K562 (cell line): ENCODE data around the gene AFDN. TPM values are rescaled to one million over a fixed set of nuclear protein-coding genes. Genes with fewer than 3 reads are reported as not detected.

Source experiments
- ATAC-seq: fragments of 200-7000 bp; cut with Tn5 transposase; 3 replicates; pipeline ENCODE4 v1.9.1; 2020; ENCODE audit warnings: moderate library complexity
- BruUV-seq: library from RNA; stranded (reverse); fragments of 400-500 nt; replicated peaks from 2 replicates; lab custom pipeline; 2021; lab: Mats Ljungman, UMichigan
- CTCF ChIA-PET: fragments of 300-600 bp; formaldehyde crosslinking; extraction: SDS; loops from one replicate; lab custom pipeline; 2021; ENCODE audit warnings: low intra/inter-chr PET ratio; lab: Yijun Ruan, JAX
- POLR2A ChIA-PET: fragments of 300-600, 350-650 bp; sonication (Branson Sonifier 250); formaldehyde crosslinking; extraction: SDS; loops from one replicate; lab custom pipeline; 2021; ENCODE audit warnings: antibody characterized with exemption, inconsistent platforms; lab: Yijun Ruan, JAX
- DNase-seq, 4 experiments: peaks; one replicate each; pipeline versions ENCODE4 v3.0.0 to v3.0.0-alpha.2; 2011 to 2018; ENCODE audit warnings: low spot score in 3 of 4, mixed read lengths in 3 of 4; ENCODE audit errors: extremely low read depth in 1 of 4
- FAIRE-seq: peaks from 2 replicates; lab custom pipeline; 2011; peaks lifted over from hg19 to GRCh38; lab: Jason Lieb, UNC
- H2AFZ ChIP-seq: 2 replicates; pipeline ENCODE4 v1.6.0; 2011; ENCODE audit warnings: low read depth, low read length, control low read depth, inconsistent platforms
- H3K27ac ChIP-seq: fragments of 200-600 bp; 3 replicates; pipeline ENCODE4 v1.8.0; 2011; ENCODE audit warnings: low read depth, mild to moderate bottlenecking, control low read depth, inconsistent platforms, low read length, moderate library complexity, mixed read lengths; ENCODE audit errors: extremely low read depth
- H3K27me3 ChIP-seq, 2 experiments: fragments of 300-600 bp in 1 of 2; 2 replicates in 1 of 2; 3 replicates in 1 of 2; pipeline versions ENCODE4 v1.6.0 to v1.8.0; 2011; ENCODE audit warnings: inconsistent platforms in 2 of 2, low read length in 2 of 2, mild to moderate bottlenecking in 1 of 2, mixed read lengths in 1 of 2, moderate library complexity in 1 of 2; ENCODE audit not compliant: control insufficient read depth in 2 of 2, insufficient read depth in 2 of 2
- H3K36me3 ChIP-seq: fragments of 300-600 bp; 3 replicates; pipeline ENCODE4 v1.8.0; 2011; ENCODE audit warnings: mild to moderate bottlenecking, low read length, inconsistent platforms; ENCODE audit not compliant: control insufficient read depth, insufficient read depth
- H3K4me1 ChIP-seq, 2 experiments: fragments of 200-600 bp in 1 of 2; replicated peaks in 1 of 2; 2 replicates in 1 of 2; 3 replicates in 1 of 2; pipeline versions ENCODE4 v1.5.1 to v1.8.0; 2011; ENCODE audit warnings: inconsistent platforms in 2 of 2, low read length in 2 of 2, mild to moderate bottlenecking in 1 of 2, mixed read lengths in 1 of 2, moderate library complexity in 1 of 2; ENCODE audit not compliant: control insufficient read depth in 2 of 2, insufficient read depth in 2 of 2
- H3K4me2 ChIP-seq: 2 replicates; pipeline ENCODE4 v1.6.1; 2011; ENCODE audit warnings: low read length, control low read depth, inconsistent platforms, mixed read lengths; ENCODE audit not compliant: insufficient read depth
- H3K4me3 ChIP-seq: fragments of 200-600 bp; sonication (generic), shearing (Covaris generic); 2 replicates; pipeline ENCODE4 v1.5.1; 2016; ENCODE audit warnings: control low read depth, inconsistent platforms
- H3K79me2 ChIP-seq: fragments of 200-600 bp; 3 replicates; pipeline ENCODE4 v1.8.0; 2011; ENCODE audit warnings: low read length, inconsistent platforms; ENCODE audit not compliant: control insufficient read depth, insufficient read depth
- H3K9ac ChIP-seq, 2 experiments: 2 replicates each; pipeline versions ENCODE4 v1.6.0 to v1.6.1; 2011; ENCODE audit warnings: low read depth in 2 of 2, low read length in 2 of 2, control low read depth in 1 of 2, inconsistent platforms in 1 of 2, mild to moderate bottlenecking in 1 of 2, mixed read lengths in 1 of 2; ENCODE audit not compliant: insufficient read depth in 1 of 2
- H3K9me1 ChIP-seq: one replicate; pipeline ENCODE4 v1.6.0; 2011; ENCODE audit warnings: inconsistent platforms, mild to moderate bottlenecking, low read length, moderate library complexity; ENCODE audit not compliant: control insufficient read depth, insufficient read depth
- H3K9me3 ChIP-seq: replicated peaks from 2 replicates; pipeline ENCODE4 v1.5.1; 2011; ENCODE audit warnings: low read depth, low read length, inconsistent platforms; ENCODE audit not compliant: control insufficient read depth, insufficient read depth
- H4K20me1 ChIP-seq: replicated peaks from 2 replicates; pipeline ENCODE4 v1.6.1; 2011; ENCODE audit warnings: low read length, inconsistent platforms, mixed read lengths; ENCODE audit not compliant: control insufficient read depth, insufficient read depth
- BDP1 ChIP-seq: IDR thresholded peaks from 3 replicates; pipeline ENCODE4 v1.6.1; 2011; ENCODE audit not compliant: insufficient read length, insufficient read depth
- CAMTA2 ChIP-seq: fragments of 250-450 bp; sonication (Bioruptor Pico); conservative IDR thresholded peaks from 2 replicates; pipeline ENCODE4 v1.5.1; 2022
- CSDE1 ChIP-seq, 2 experiments: fragments of 450-650 bp; IDR thresholded peaks; 2 replicates each; pipeline ENCODE4 v1.6.1; 2016; ENCODE audit warnings: mild to moderate bottlenecking in 1 of 2
- EHMT2 ChIP-seq: fragments of 450-650 bp; IDR thresholded peaks from 2 replicates; pipeline ENCODE4 v1.6.1; 2018; ENCODE audit warnings: antibody characterized with exemption
- HDAC8 ChIP-seq: fragments of 450-650 bp; IDR thresholded peaks from 2 replicates; pipeline ENCODE4 v1.6.1; 2016; ENCODE audit warnings: mild to moderate bottlenecking, missing genetic modification characterization, moderate library complexity, missing compliant biosample characterization
- HLTF ChIP-seq: fragments of 450-650 bp; IDR thresholded peaks from 2 replicates; pipeline ENCODE4 v1.6.1; 2016
- HMGN3 ChIP-seq: IDR thresholded peaks from 2 replicates; pipeline ENCODE4 v1.6.1; 2011; ENCODE audit warnings: borderline replicate concordance, low read depth, mild to moderate bottlenecking, mixed read lengths, low read length; ENCODE audit not compliant: insufficient read length; ENCODE audit errors: extremely low read depth
- MTA3 ChIP-seq: fragments of 450-650 bp; formaldehyde crosslinking; IDR thresholded peaks from 2 replicates; pipeline ENCODE4 v1.6.1; 2017; ENCODE audit warnings: mild to moderate bottlenecking, borderline replicate concordance
- NR2C2 ChIP-seq, 2 experiments: fragments of 200-800 bp in 1 of 2; sonication (Bioruptor generic) in 1 of 2; sonication (generic) in 1 of 2; formaldehyde crosslinking in 1 of 2; IDR thresholded peaks; 2 replicates each; pipeline versions ENCODE4 v1.6.1 to v1.8.0; 2016 to 2022; ENCODE audit warnings: mild to moderate bottlenecking in 1 of 2, missing compliant biosample characterization in 1 of 2, missing genetic modification characterization in 1 of 2, missing genetic modification reagents in 1 of 2
- PHTF2 ChIP-seq: fragments of 250-450 bp; sonication (Bioruptor Pico); IDR thresholded peaks from 2 replicates; pipeline ENCODE4 v1.5.0; 2021; ENCODE audit warnings: mild to moderate bottlenecking
- RFX5 ChIP-seq: IDR thresholded peaks from 2 replicates; pipeline ENCODE4 v1.6.1; 2011; ENCODE audit warnings: low read depth, mild to moderate bottlenecking, improper control_type of control experiment, low read length
- SRSF9 ChIP-seq: fragments of 200-400 bp; formaldehyde crosslinking; IDR thresholded peaks from 2 replicates; pipeline ENCODE4 v1.6.1; 2017; ENCODE audit warnings: low read depth, low read length, borderline replicate concordance
- STAT6 ChIP-seq: sonication (generic); formaldehyde crosslinking; IDR thresholded peaks from 2 replicates; pipeline ENCODE4 v1.8.1; 2023; ENCODE audit warnings: mild to moderate bottlenecking, missing genetic modification reagents
- TAF7 ChIP-seq: fragments of 450-650 bp; IDR thresholded peaks from 2 replicates; pipeline ENCODE4 v1.6.1; 2016; ENCODE audit warnings: missing genetic modification characterization, missing compliant biosample characterization
- TSHZ1 ChIP-seq: fragments of 250-450 bp; sonication (Bioruptor Pico); IDR thresholded peaks from 2 replicates; pipeline ENCODE4 v1.4.0; 2020; ENCODE audit warnings: mild to moderate bottlenecking, moderate library complexity
- XRCC3 ChIP-seq: fragments of 450-650 bp; IDR thresholded peaks from 2 replicates; pipeline ENCODE4 v1.6.1; 2017; ENCODE audit warnings: mild to moderate bottlenecking, moderate library complexity
- YBX1 ChIP-seq: fragments of 450-650 bp; IDR thresholded peaks from 2 replicates; pipeline ENCODE4 v1.7.1; 2016; ENCODE audit warnings: mild to moderate bottlenecking
- ZFP36 ChIP-seq: fragments of 150-350 bp; IDR thresholded peaks from 2 replicates; pipeline ENCODE4 v1.6.1; 2018; ENCODE audit warnings: low read length, low read depth; ENCODE audit not compliant: partially characterized antibody
- ZZZ3 ChIP-seq: fragments of 450-650 bp; IDR thresholded peaks from 2 replicates; pipeline ENCODE4 v1.6.1; 2016; ENCODE audit warnings: antibody characterized with exemption, mild to moderate bottlenecking, moderate library complexity
- WGBS: fragments of 100-300 bp; shearing (Covaris generic); methylation state at CpG from one replicate; pipeline ENCODE4 v1.1.6; 2016; ENCODE audit warnings: low coverage, mixed read lengths; ENCODE audit not compliant: insufficient coverage; ENCODE audit errors: missing lambda C conversion rate; 5-methylcytosine and 5-hydroxymethylcytosine counted together
- in situ Hi-C: fragments of 300-500 bp; cut with MboI; formaldehyde crosslinking; loops from 4 replicates; pipeline ENCODE4 v1.15.0; 2018; ENCODE audit warnings: inconsistent platforms, mixed read lengths
- intact Hi-C: fragments of 100-400 bp; cut with micrococcal nuclease; formaldehyde crosslinking; loops from 2 replicates; pipeline ENCODE4 v1.14.2; 2022
- polyA plus RNA-seq, 8 experiments: library from polyadenylated mRNA; depleted of rRNA in 4 of 8; stranded (reverse) in 5 of 8; unstranded in 3 of 8; fragments of >200 nt; fragmentation: Nextera tagmentation in 2 of 8; fragmentation: Illumina TruSeq in 1 of 8; extraction: Ambion mirVana in 2 of 8; extraction: Trizol in 1 of 8; gene quantifications; 2 replicates each; pipeline versions ENCODE4 v1.2.1 to v1.2.3, GENCODE V29; 2011 to 2014; ENCODE audit warnings: inconsistent platforms in 1 of 8, missing spikeins in 1 of 8
- total RNA-seq, 7 experiments: library from RNA; depleted of rRNA in 6 of 7; stranded (reverse); fragments of >200 nt in 6 of 7; fragmentation: Illumina TruSeq in 2 of 7; extraction: Trizol in 2 of 7; gene quantifications; 2 replicates each; pipeline versions ENCODE4 v1.2.1 to v1.2.3, GENCODE V29; 2011 to 2021; ENCODE audit warnings: low replicate concordance in 1 of 7

The AFDN gene
- total and polyA plus RNA-seq, 9 of the 15 experiments (the other 6 are each of a cell fraction or from before 2014, with no cell fraction given): 7.2 to 129 (median 105) TPM

GRCh38 chr6:167941822-167942221 is 115.1 kb downstream of the AFDN start:
- TF ChIP-seq XRCC3 (no peak), CAMTA2 (CRISPR knock-in tag) (no peak), TAF7 (tag) (no peak), HDAC8 (tag) (no peak), MTA3 (no peak), TSHZ1 (no peak), ZZZ3 (no peak), SRSF9 (no peak), ZFP36 (no peak), RFX5 (no peak), CSDE1 (IDR thresholded peaks at IDR 0.05) (no peak), NR2C2 (CRISPR knock-in tag; IDR thresholded peaks at IDR 0.05) (no peak), NR2C2 (tag; IDR thresholded peaks at IDR 0.05) (no peak), HLTF (no peak), EHMT2 (no peak), HMGN3 (no peak), BDP1 (no peak), STAT6 (no peak), YBX1 (no peak), PHTF2 (CRISPR knock-in tag) (no peak)

More at GRCh38 chr6:167941822-167942221, 115.1 kb downstream of the AFDN start:
- no peaks in the 10 kb centered on the region for H4K20me1 ChIP-seq
- no peak for ATAC-seq
- POLR2A ChIA-PET: no interaction called here
- no peak overlapping the region for H2AFZ ChIP-seq
- FAIRE-seq: no peak
- H3K4me3 ChIP-seq: no peak overlapping the region
- no peaks in the 10 kb centered on the region for H3K9me1 ChIP-seq
- no peaks in the 10 kb centered on the region for H3K79me2 ChIP-seq
- in situ Hi-C loops: no loop called here
- H3K27ac ChIP-seq: no peak overlapping the region
- peaks cover 53% of the 10 kb centered on the region for H3K36me3 ChIP-seq
- H3K4me2 ChIP-seq: no peak overlapping the region
- no peaks in the 10 kb centered on the region for H3K27me3 ChIP-seq
- H3K9me3 ChIP-seq: no peaks in the 10 kb centered on the region
- no TSS peak for BruUV-seq
- intact Hi-C loops: no loop called here
- CTCF ChIA-PET: interaction anchor here (0.6 kb wide), 1 partner anchor 35 kb away, joined by 3 read pairs; no protein-coding TSS in a partner anchor
- 65% methylated on average over 3 of the region's 3 CpGs for WGBS
- H3K9ac ChIP-seq: no peak overlapping the region
- no peaks in the 10 kb centered on the region for H3K4me1 ChIP-seq
- no peak for DNase-seq
